Endometrial microvascular endothelial cells (primary cell): Measurements from ENCODE around the gene CT45A5. TPM values are rescaled to one million over a fixed set of nuclear protein-coding genes. Genes with fewer than 3 reads are reported as not detected.
"Not testable (repeated sequence)": the region's sequence is repeated elsewhere in the genome, so short reads cannot be mapped to it uniquely, and the experiment has no call there.

Source experiments
- in situ Hi-C: cut with HindIII; loops from 2 replicates; pipeline ENCODE4 v1.10.0; 2017; ENCODE audit warnings: low sequenced_read_pairs, low pct_unique_long_range_greater_than_20kb; ENCODE audit errors: inconsistent ontology term
- total RNA-seq: library from RNA; depleted of rRNA; stranded (reverse); fragments of >200 nt; gene quantifications from one replicate; pipeline ENCODE4 v1.2.3, GENCODE V29; 2015; ENCODE audit errors: inconsistent ontology term

Gene CT45A5, protein sequence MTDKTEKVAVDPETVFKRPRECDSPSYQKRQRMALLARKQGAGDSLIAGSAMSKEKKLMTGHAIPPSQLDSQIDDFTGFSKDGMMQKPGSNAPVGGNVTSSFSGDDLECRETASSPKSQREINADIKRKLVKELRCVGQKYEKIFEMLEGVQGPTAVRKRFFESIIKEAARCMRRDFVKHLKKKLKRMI
- not detected for total RNA-seq

DNA sequence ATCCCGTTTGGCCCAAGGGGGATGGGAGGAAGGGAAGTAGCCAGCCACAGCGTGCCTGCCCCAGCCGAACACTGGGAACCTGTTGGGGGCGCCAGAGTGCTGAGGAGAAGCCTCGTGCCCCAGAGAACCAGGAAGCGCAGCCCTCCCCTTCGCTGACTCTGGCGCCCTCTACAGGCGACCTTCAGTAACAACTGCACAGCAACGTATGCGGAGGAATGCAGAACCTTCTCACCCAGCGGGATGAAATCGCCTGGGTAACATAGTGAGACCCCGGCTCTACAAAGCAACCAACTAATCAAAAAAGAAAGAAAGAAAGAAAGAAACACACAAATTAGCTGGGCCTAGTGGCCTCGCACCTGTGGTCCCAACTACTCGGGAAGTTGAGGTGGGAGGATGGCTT, at the start of gene CT45A5:
Gene CT45A5, minus strand, starts transcription at position 101 of the 400 bp plus-strand sequence. CDS start 3,774 bp downstream, outside the sequence.
- in situ Hi-C loops = not testable (repeated sequence)

DNA sequence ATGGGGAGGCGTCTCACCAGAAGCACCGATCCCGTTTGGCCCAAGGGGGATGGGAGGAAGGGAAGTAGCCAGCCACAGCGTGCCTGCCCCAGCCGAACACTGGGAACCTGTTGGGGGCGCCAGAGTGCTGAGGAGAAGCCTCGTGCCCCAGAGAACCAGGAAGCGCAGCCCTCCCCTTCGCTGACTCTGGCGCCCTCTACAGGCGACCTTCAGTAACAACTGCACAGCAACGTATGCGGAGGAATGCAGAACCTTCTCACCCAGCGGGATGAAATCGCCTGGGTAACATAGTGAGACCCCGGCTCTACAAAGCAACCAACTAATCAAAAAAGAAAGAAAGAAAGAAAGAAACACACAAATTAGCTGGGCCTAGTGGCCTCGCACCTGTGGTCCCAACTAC, 34.6 kb upstream of the CT45A5 start, which contains the start of gene CT45A2:
Gene CT45A2, minus strand, starts transcription at position 101 of the 400 bp plus-strand sequence. CDS start 3,747 bp downstream, outside the sequence.
- in situ Hi-C loops = not testable (repeated sequence)

DNA sequence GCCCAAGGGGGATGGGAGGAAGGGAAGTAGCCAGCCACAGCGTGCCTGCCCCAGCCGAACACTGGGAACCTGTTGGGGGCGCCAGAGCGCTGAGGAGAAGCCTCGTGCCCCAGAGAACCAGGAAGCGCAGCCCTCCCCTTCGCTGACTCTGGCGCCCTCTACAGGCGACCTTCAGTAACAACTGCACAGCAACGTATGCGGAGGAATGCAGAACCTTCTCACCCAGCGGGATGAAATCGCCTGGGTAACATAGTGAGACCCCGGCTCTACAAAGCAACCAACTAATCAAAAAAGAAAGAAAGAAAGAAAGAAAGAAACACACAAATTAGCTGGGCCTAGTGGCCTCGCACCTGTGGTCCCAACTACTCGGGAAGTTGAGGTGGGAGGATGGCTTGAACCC, 17.4 kb upstream of the CT45A5 start, which contains the start of gene CT45A6:
Gene CT45A6, minus strand, starts transcription at position 101 of the 400 bp plus-strand sequence. CDS start 3,794 bp downstream, outside the sequence.
- in situ Hi-C loops = not testable (repeated sequence)

DNA sequence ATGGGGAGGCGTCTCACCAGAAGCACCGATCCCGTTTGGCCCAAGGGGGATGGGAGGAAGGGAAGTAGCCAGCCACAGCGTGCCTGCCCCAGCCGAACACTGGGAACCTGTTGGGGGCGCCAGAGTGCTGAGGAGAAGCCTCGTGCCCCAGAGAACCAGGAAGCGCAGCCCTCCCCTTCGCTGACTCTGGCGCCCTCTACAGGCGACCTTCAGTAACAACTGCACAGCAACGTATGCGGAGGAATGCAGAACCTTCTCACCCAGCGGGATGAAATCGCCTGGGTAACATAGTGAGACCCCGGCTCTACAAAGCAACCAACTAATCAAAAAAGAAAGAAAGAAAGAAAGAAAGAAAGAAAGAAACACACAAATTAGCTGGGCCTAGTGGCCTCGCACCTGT, 17.2 kb downstream of the CT45A5 start, which contains the start of gene CT45A3:
Gene CT45A3, minus strand, starts transcription at position 101 of the 400 bp plus-strand sequence. CDS start 3,747 bp downstream, outside the sequence.
- in situ Hi-C loops = not testable (repeated sequence)

DNA sequence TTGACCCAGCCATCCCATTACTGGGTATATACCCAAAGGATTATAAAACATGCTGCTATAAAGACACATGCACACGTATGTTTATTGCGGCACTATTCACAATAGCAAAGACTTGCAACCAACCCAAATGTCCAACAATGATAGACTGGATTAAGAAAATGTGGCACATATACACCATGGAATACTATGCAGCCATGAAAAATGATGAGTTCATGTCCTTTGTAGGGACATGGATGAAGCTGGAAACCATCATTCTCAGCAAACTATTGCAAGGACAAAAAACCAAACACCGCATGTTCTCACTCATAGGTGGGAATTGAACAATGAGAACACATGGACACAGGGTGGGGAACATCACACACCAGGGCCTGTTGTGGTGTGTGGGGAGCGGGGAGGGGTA, 40.6 kb downstream of the CT45A5 start:
- in situ Hi-C loops = not testable (repeated sequence)

DNA sequence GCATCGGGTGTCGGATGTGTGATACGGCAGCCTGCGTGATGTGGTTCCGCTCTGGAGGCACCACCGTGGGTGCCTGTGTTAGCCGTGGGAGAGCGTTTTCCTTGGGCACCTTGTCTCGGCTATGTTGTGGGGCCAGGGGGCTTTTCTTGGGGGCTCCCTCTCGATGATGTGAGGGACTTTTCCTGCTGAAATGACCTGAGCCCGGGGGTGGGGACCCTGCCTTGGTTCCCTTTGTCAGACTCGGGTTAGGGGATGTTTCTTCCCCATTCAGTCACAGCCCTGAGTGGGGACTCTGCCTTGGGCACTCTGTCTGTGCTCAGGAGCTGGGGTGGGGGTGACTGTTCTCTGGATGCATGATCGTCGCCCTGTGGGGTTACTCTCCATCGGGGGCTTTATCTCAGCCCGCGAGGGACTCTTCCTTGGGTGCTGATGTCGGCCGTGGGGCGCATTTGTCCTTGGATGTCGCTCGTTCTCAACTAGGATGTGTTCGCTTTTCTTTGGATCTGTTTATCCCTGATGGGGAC, 44.0 kb downstream of the CT45A5 start:
- in situ Hi-C loops = no loop called here

DNA sequence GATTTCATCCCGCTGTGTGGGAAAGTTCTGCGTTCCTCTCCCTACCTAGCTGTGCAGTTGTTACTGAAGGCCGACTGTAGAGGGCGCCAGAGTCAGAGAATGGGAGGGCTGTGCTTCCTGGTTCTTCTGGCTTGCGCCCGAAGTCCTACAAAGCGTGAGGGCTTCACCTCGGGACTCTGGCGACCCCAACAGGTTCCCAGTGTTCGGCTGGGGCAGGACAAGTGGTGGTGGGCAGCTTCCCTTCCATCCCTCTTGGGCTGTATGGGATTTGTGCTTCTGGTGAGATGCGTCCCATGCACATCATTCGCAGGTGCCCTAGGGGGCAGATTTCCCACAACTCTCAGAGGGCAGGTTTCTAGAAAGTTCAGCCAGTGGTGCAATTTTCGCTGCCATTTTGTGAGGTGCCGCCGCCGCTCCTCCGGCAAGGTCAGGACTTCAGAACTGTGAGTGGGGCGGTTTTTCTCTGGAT, 44.6 kb downstream of the CT45A5 start:
- in situ Hi-C loops = no loop called here

DNA sequence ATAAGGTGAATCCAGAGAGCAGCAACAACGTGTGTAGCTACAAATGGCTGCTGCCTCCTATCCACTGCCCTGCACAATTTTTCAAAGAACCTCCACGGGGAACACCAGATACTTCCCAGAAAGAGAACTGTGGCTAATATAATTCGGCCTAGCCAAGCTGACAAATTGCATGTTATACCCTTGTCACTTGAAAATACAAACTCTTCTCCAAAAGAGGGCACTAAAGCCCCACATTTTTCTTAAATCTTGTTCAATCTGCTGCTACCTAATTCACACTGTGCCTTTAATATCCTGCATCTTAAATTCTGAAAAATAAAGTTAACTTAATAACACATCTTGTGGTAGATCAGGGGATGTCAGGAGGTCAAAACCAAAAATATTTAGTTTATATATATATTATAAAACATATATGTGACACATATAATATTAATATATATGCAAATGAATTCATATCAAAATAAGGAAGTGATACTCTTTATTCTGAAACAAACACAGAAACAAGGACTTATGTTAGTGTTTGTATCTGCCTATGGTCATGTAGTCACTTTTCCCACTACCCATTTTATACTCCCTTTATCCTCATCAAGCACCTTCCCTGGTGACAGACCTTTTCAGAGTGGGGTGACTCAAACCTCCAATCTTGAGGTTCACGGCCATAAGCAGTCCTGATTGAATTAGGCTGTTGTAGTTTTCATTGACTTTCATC, 47.8 kb downstream of the CT45A5 start:
- in situ Hi-C loops = no loop called here

DNA sequence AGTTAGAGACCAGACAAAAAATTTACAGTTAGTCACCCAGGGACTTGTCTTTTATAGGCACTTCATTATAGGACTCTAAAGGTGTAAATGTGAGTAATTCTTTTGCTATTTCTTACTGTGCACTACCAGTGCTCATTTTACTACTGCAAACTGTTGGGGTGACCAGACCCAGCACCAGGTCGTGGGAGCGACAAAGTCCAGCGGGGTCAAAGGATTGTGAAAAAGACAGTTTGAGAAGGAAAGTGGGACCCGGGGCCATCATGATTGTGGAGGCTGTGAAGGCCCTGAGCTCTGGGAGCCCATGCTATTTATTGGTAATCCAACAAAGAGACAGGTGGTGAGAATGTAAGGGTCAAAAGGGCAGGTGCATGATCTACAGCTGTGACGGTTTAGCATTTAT, 50.6 kb downstream of the CT45A5 start:
- in situ Hi-C loops = not testable (repeated sequence)

Other genes with a start within 250 kb of the CT45A5 start
- gene CT45A1, start 71.9 kb downstream of the CT45A5 start, total RNA-seq = not detected
- gene CT45A3, start 17.3 kb downstream of the CT45A5 start, total RNA-seq = not detected
- not detected for gene CT45A6, start 17.3 kb upstream of the CT45A5 start, total RNA-seq
- not detected for gene CT45A2, start 34.5 kb upstream of the CT45A5 start, total RNA-seq
- not detected for gene CT45A7, start 51.8 kb upstream of the CT45A5 start, total RNA-seq
- not detected for gene CT45A8, start 69.0 kb upstream of the CT45A5 start, total RNA-seq
- not detected for gene CT45A9, start 86.3 kb upstream of the CT45A5 start, total RNA-seq
- gene CT45A10, start 107.9 kb upstream of the CT45A5 start, total RNA-seq = not detected
- gene SAGE1, start 108.2 kb upstream of the CT45A5 start, total RNA-seq = not detected
- 19.6 TPM for gene MMGT1, start 188.5 kb upstream of the CT45A5 start, total RNA-seq
- 25.2 TPM for gene SLC9A6, start 199.9 kb upstream of the CT45A5 start, total RNA-seq